GM12875 (cell line): Measurements from ENCODE around the gene TPM1.

Experiments used
- H3K4me3 ChIP-seq: one replicate; pipeline ENCODE4 v1.5.1; 2011; ENCODE audit warnings: low read depth, low read length, control low read depth
- TF ChIP-seq, protein P1 (sequence below): IDR thresholded peaks from 2 replicates; pipeline ENCODE4 v1.5.1; 2011; ENCODE audit warnings: low read depth, mild to moderate bottlenecking, control low read depth, inconsistent platforms, low read length, moderate library complexity, borderline replicate concordance; ENCODE audit not compliant: insufficient read depth

The TPM1 gene

DNA sequence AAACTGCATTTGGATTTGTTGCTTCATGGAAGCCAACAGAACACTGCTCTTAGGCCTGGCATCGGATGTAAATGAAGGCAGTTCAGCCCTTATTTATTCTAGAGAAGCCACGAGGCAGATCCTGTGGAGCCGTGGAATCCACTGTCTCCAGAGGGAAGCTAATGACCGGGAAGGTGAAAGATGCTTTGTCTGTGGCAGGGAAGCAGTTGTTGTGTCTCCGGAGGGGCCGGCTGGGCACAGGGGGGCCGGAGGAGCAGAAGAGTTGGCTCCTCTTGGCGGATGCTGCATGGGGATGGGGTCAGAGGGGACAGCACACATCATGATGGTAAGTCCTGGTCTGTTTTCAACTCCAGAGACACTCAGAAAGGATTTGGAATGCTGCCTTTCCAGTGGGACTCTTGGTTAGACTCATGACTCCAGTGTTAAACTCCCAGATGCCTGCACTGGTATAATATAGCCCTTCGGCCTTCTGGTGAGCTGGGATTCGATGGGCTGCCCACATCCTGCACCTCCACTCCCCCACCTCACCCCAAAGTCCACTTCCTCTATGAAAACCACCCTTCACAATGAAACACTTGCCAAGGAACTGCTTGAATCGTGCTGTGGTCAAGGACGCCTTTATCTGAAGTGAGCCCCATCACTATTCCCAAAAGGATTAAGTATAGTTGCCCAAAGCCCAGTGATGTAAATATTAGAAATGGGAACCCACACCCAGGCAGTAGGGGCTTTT, 33.6 kb downstream of the TPM1 start:
- TF ChIP-seq, protein P1, sequence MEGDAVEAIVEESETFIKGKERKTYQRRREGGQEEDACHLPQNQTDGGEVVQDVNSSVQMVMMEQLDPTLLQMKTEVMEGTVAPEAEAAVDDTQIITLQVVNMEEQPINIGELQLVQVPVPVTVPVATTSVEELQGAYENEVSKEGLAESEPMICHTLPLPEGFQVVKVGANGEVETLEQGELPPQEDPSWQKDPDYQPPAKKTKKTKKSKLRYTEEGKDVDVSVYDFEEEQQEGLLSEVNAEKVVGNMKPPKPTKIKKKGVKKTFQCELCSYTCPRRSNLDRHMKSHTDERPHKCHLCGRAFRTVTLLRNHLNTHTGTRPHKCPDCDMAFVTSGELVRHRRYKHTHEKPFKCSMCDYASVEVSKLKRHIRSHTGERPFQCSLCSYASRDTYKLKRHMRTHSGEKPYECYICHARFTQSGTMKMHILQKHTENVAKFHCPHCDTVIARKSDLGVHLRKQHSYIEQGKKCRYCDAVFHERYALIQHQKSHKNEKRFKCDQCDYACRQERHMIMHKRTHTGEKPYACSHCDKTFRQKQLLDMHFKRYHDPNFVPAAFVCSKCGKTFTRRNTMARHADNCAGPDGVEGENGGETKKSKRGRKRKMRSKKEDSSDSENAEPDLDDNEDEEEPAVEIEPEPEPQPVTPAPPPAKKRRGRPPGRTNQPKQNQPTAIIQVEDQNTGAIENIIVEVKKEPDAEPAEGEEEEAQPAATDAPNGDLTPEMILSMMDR: no peak
- no peak overlapping the region for H3K4me3 ChIP-seq

DNA sequence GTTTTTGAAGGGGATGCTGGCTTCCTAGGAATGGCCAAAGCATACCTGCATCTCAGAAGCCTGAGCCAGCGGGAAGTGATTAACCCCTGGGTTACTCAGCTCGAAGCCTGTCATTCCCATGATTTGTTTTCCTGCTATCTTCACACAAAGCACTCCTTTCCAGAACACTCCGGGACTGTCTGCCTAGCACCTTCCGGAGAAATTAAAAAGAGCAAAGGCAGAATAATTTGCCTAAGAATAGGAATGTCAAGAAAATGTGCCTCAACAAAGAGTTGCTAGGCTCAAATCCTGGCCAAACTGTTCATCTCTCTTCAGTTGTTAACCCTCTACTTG, 34.1 kb downstream of the TPM1 start:
- TF ChIP-seq, protein P1: no peak
- no peak overlapping the region for H3K4me3 ChIP-seq

DNA sequence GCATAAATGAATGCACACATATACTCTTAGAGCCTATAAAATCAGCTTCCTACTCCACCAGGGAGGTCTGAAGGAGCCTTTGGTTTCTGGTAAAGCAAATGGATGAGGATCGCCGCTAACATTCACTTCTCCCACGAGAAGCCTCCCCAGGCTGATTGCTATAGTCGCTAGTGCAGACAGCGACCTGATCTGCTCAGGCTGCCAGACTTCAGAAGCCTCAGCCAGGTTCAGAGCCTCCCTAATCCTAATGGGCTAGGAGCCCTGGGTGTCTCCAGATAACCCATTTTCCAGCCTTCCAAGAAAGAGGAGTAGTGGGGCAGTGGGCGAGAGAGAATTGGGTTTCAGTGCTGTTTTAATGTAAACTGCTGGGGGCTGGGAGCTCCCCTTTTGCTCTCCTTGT, 35.4 kb downstream of the TPM1 start:
- TF ChIP-seq, protein P1: no peak
- H3K4me3 ChIP-seq: no peak overlapping the region

DNA sequence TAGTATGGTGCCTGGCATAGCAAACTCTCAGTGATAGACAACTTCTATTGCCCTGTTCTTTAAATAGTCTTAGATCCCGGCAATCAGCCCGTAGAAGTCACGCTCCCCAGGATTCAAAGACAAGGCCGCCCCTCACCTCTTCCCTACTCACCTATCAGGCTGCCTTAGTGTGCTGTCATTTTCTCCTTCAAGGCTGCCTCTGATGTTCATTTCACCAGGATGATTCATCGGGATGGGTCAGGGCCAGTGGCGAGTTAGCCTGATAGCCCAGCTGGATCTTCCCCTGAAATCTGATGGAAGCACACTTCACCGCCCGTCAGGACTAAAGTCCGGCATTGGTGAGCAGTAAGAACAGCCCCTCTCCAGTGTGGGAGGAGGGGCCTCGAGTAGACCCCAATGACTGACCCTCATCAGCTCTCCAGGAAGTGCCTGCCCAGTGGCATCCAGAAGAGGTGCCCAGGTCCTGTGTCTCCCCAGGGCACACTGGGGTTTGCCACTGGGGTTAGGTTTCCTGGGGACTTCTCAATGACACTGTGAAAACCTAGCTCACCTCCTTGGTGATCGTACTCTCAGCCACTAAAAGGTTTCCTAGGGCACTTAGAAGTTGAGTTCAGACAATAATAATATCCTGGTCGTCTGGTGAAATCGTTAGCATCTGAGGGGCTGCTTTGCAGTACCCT, 37.5 kb downstream of the TPM1 start:
- TF ChIP-seq, protein P1: no peak
- no peak overlapping the region for H3K4me3 ChIP-seq

DNA sequence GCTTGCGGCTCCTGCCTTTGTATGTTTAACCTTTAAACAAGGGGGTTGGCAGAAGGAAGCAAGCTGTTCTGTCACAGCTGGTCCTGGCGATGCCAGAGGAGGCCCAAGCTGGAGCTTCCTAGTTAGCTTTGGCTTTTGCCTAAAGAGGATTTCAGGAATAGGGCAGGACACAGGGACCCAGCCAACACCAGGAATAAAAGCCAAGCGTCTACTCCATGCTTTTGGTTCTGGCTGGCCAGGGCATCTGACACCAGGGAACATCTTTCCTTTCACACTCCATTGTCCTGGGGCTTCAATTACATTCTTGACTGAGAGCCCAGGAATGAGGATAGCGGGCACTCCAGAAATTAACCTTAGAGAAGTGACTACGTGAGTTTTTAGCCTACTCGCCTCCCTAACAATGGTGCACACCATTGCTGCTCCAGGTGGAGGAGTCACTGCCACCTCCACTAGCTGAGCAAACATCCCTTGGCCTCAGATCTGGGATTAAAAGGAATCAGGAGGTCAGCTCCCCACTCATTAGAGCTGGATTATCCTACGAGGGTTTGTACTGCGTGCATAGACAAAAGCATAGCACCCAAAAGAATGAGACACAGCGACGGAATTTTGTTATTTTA, 38.2 kb downstream of the TPM1 start:
- H3K4me3 ChIP-seq: no peak overlapping the region
- TF ChIP-seq, protein P1: no peak

DNA sequence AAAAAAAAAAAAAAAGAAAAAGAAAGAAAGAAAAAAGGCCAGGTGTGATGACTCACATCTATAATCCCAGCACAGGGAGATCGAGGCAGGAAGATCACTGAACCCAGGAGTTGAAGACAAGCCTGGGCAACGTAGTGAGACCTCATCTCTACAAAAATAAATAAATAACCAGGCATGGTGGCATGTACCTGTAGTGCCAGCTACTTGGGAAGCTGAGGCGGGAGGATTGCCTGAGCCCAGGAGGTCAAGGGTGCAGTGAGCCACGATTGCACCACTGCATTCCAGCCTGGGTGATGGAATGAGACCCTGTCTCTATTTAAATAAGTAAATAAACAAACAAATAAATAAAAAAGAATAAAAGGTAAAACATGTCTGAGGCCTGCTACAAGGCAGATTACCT, 39.8 kb downstream of the TPM1 start:
- no peak overlapping the region for H3K4me3 ChIP-seq
- TF ChIP-seq, protein P1: no peak
